Measurements from ENCODE around the gene PRB4.
"Not testable (repeated sequence)": the region's sequence is repeated elsewhere in the genome, so short reads cannot be mapped to it uniquely, and the experiment has no call there.

PRB4 gene

DNA sequence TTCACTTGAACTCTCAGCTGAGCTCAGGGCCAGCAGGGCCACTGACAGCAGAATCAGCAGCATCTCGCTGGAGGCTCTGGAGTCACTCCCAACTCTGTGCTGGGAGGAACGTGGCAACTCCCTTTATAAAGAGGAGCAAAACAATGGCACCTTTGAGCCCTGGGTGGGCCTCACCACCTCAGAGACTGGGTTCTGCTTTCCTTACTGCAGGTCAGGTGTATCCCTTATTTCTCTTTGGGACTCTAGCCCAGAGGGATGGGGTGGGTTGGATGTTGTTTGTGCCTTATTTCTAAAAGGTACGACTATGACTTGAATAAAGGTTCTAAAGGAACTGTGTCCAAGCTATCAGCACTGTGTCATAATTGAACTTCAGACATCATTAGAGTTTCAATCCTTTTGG lies at the start of gene PRB4:
Gene PRB4 (minus strand): TSS at position 101 of the 400 bp plus-strand sequence. CDS start 38 bp downstream, at position 63.
- no peak for DNase-seq (ENCODE audit: low spot score)

- not testable (repeated sequence) for DNase-seq (ENCODE audit: low spot score)
Observed at GRCh38 chr12:11351736-11352135, 41.5 kb upstream of the PRB4 start.

DNA sequence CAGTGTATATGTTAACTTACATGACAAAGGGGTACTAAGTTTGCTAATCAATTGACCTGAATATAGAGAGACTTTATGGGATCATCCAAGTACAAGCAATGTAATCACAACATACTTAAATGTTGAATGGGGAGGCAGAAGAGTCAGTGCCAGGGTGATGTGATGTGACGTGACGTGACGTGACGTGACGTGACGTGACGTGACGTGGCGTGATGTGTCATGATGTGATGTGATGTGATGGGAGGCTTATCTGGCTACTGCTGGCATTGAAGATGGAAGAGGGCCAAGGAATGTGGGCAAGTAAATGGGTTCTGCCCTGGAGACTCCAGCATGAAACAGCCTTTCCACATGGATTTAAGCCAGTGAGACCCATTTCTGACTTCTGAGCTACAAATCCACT lies 38.2 kb upstream of the PRB4 start:
- DNase-seq (ENCODE audit: low spot score), result no peak

DNA sequence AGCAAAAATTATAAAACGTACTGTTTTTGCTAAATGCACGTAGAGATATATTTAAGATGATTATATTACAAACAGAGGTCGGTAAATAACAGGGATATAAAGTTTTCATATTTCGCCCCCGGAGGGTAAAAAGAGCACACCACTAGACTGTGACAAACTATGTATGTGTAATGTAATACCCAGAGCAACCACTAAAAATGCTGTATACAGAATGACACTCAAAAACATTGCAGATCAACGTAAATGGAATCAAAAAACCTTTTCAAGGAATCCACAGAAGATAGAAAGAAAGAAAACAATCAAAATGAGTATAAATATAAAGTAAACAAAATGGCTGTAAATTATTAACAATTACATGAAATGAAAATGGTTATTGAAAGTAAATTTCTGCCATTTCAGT lies 37.6 kb upstream of the PRB4 start:
- peak; percentile 53 for DNase-seq (ENCODE audit: low spot score)

GRCh38 chr12:11344500-11344899 lies 34.3 kb upstream of the PRB4 start:
- DNase-seq (ENCODE audit: low spot score), result no peak

GRCh38 chr12:11324426-11324825 lies 14.2 kb upstream of the PRB4 start:
- no peak for DNase-seq (ENCODE audit: low spot score)

- no peak for DNase-seq (ENCODE audit: low spot score)
Observed at GRCh38 chr12:11321980-11322379, 11.7 kb upstream of the PRB4 start.

- no peak for DNase-seq (ENCODE audit: low spot score)
Observed at GRCh38 chr12:11307143-11307542, 3.1 kb downstream of the PRB4 start.

DNA sequence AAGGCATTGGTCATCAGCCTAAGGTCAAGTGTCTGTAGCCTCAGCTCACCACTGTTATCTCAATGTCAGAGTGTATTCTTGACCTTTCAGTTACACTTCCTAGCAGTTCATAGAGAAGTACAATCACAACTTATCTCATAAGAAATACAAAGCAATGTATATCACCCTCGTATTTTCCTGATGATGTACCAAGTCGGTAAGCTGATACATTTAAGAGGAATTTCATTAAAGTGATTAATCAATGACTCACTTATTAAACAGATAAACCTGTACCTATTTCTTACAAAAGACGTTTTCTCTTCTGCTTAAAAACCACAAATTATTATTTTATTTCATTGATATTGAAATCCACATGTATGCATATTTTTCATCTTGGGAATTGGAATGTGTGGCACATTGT lies 36.8 kb downstream of the PRB4 start:
- no peak for DNase-seq (ENCODE audit: low spot score)

DNA sequence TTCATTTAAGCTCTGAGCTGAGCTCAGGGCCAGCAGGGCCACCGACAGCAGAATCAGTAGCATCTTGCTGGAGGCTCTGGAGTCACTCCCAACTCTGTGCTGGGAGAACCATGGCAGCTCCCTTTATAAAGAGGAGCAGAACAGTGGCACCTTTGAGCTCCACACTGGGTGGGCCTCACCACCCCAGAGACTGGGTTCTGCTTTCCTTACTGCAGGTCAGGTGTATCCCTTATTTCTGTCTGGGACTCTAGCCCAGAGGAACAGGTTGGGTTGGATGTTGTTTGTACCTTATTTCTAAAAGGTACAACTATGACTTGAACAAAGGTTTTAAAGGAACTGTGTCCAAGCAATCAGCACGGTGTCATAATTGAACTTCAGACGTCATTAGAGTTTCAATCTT lies 40.6 kb downstream of the PRB4 start, which contains the start of gene PRB3:
Gene PRB3 (minus strand): TSS at position 101 of the 400 bp plus-strand sequence. CDS start 38 bp downstream, at position 63.
- DNase-seq (ENCODE audit: low spot score), result no peak

DNA sequence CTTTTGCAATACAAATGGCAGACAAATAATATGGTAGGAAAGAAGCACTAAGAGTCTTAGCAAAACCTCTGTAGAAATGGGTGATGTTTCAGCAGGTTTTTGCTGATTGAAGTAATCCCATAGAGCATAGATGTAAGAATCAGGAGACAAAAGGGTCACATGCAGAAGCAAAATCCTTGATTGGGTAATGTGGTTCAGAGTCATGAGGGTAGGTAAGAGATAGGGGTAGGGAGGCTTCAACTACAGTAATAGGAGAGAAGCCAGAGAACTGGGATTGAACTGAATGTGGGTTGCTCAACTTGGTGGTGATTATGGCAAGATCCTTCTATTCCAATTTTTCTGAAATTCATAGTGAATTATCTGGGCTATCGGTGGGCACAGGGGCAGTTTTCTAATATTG lies 45.7 kb downstream of the PRB4 start:
- DNase-seq (ENCODE audit: low spot score), result no peak
